SH-SY5Y (cell line): ENCODE data around the gene SLC12A1.

Source experiments
- GATA2 ChIP-seq: IDR thresholded peaks from 2 replicates; pipeline ENCODE4 v1.6.1; 2011; ENCODE audit warnings: mild to moderate bottlenecking, low read depth, low read length
- GATA3 ChIP-seq: IDR thresholded peaks from 2 replicates; pipeline ENCODE4 v1.6.1; 2011; ENCODE audit warnings: low read depth, mild to moderate bottlenecking, low read length, moderate library complexity

DNA sequence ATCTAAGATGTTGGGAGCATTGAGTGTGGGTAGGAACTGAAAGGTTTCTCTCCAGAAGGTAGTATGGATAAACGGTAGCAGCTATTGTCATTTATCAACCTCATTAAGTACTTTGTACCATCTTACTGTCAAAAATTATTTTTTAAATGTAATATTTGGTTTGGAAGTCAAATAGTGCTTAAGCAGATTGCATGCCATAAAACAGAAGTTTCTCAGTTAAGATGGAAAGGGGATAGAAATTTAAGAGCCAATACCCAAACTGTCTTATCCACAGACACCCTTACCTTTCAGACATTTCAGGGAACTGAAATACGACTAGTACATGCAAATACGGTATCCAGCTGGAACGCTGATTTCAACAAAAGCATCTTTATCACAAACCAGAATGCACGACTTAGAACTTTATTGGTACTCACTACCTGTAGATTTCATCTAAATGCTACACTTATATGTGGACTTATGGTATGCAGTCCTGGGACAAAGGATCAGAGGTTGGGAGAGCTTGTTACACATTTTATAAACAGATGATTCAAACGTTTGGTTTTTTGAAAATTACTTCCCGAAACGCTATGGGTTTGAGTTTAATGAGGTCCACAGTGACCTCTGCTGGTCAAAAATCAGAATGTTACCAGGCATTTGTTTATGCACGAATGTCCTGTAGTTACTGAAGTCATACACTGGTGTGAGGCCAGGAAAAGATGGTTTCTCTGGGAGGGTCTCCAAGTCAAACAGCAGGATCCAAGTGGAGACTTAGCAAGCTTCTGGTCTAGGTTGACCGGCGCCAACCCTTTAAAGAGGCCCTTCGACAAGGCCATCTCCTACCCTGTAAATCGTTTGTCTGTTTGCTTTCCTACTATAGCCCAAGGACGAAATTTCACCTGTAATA is 79.5 kb downstream of the SLC12A1 start:
- TF ChIP-seq GATA2 (no peak), GATA3 (no peak)
